ENCODE results near the gene ANKFY1. TPM values are rescaled to one million over a fixed set of nuclear protein-coding genes. Genes with fewer than 3 reads are reported as not detected.
"Not testable (repeated sequence)": the region's sequence is repeated elsewhere in the genome, so short reads cannot be mapped to it uniquely, and the experiment has no call there.

The ANKFY1 gene
- total RNA-seq, 1 experiment from 2014 or later, result 38.6 TPM

GRCh38 chr17:4195306-4195705 is 68.5 kb downstream of the ANKFY1 start:
- H3K27ac ChIP-seq (ENCODE audit: low read length), result no peak overlapping the region
- no peaks in the 10 kb centered on the region for H3K9me3 ChIP-seq (ENCODE audit: control insufficient read depth, insufficient read depth, low read depth, low read length)
- no peak for ATAC-seq
- no peaks in the 10 kb centered on the region for H3K4me1 ChIP-seq (ENCODE audit: control insufficient read depth, insufficient read depth, low read length)
- TF ChIP-seq CTCF (IDR thresholded peaks at IDR 0.05), result no peak
- TF ChIP-seq POLR2AphosphoS5 (IDR thresholded peaks at IDR 0.05; ENCODE audit: low read depth, low read length), result no peak
- no peak for TF ChIP-seq TCF7L2 (IDR thresholded peaks at IDR 0.05; ENCODE audit: low read depth, low read length)
- BruUV-seq (replicated peaks), result no TSS peak
- no peak for DNase-seq (ENCODE audit: low read depth, low spot score)
- H3K4me3 ChIP-seq (ENCODE audit: low read depth in 2 of 2, low read length in 2 of 2), result no peak overlapping the region
- CTCF ChIA-PET, result interaction anchor here (0.6 kb wide), 1 partner anchor 207 kb away, joined by 4 read pairs; no protein-coding TSS in a partner anchor
- intact Hi-C loops (cut with micrococcal nuclease; ENCODE audit: unreplicated experiment) (no loop called here), in situ Hi-C loops (cut with HindIII; ENCODE audit: low pct_unique_long_range_greater_than_20kb, low sequenced_read_pairs) (no loop called here)
- no peaks in the 10 kb centered on the region for H3K27me3 ChIP-seq (ENCODE audit: control insufficient read depth, insufficient read depth, low read length)
- H3K36me3 ChIP-seq (ENCODE audit: control insufficient read depth, insufficient read depth, low read length), result peaks cover 7% of the 10 kb centered on the region; the same call in 1 of the 2 replicates
- POLR2A ChIA-PET, result no interaction called here

- TF ChIP-seq TCF7L2 (IDR thresholded peaks at IDR 0.05; ENCODE audit: low read depth, low read length) (no peak), SIN3A (IDR thresholded peaks at IDR 0.05; ENCODE audit: borderline replicate concordance, insufficient read depth, low read depth, low read length) (no peak), CTCF (IDR thresholded peaks at IDR 0.05) (no peak), POLR2AphosphoS5 (IDR thresholded peaks at IDR 0.05; ENCODE audit: low read depth, low read length) (no peak)
- TF ChIP-seq, protein P1, sequence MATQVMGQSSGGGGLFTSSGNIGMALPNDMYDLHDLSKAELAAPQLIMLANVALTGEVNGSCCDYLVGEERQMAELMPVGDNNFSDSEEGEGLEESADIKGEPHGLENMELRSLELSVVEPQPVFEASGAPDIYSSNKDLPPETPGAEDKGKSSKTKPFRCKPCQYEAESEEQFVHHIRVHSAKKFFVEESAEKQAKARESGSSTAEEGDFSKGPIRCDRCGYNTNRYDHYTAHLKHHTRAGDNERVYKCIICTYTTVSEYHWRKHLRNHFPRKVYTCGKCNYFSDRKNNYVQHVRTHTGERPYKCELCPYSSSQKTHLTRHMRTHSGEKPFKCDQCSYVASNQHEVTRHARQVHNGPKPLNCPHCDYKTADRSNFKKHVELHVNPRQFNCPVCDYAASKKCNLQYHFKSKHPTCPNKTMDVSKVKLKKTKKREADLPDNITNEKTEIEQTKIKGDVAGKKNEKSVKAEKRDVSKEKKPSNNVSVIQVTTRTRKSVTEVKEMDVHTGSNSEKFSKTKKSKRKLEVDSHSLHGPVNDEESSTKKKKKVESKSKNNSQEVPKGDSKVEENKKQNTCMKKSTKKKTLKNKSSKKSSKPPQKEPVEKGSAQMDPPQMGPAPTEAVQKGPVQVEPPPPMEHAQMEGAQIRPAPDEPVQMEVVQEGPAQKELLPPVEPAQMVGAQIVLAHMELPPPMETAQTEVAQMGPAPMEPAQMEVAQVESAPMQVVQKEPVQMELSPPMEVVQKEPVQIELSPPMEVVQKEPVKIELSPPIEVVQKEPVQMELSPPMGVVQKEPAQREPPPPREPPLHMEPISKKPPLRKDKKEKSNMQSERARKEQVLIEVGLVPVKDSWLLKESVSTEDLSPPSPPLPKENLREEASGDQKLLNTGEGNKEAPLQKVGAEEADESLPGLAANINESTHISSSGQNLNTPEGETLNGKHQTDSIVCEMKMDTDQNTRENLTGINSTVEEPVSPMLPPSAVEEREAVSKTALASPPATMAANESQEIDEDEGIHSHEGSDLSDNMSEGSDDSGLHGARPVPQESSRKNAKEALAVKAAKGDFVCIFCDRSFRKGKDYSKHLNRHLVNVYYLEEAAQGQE (IDR thresholded peaks at IDR 0.05; ENCODE audit: insufficient read depth in 1 of 2, low read depth in 2 of 2, low read length in 1 of 2), result no peak
- Histone ChIP-seq H3K27ac (ENCODE audit: low read length) (no peak overlapping the region), H3K27me3 (ENCODE audit: control insufficient read depth, insufficient read depth, low read length) (no peaks in the 10 kb centered on the region), H3K4me1 (ENCODE audit: control insufficient read depth, insufficient read depth, low read length) (no peaks in the 10 kb centered on the region), H3K9me3 (ENCODE audit: control insufficient read depth, insufficient read depth, low read depth, low read length) (no peaks in the 10 kb centered on the region), H3K36me3 (ENCODE audit: control insufficient read depth, insufficient read depth, low read length) (peaks cover 7% of the 10 kb centered on the region; the same call in 1 of the 2 replicates), H3K4me3 (ENCODE audit: low read depth in 2 of 2, low read length in 2 of 2) (no peak overlapping the region)
- ChIA-PET CTCF (no interaction called here), POLR2A (no interaction called here)
- ATAC-seq, result no peak
- no peak for DNase-seq (ENCODE audit: low read depth, low spot score)
- intact Hi-C loops (cut with micrococcal nuclease; ENCODE audit: unreplicated experiment) (no loop called here), in situ Hi-C loops (cut with HindIII; ENCODE audit: low pct_unique_long_range_greater_than_20kb, low sequenced_read_pairs) (no loop called here)
- BruUV-seq (replicated peaks), result no TSS peak
These were observed 69.0 kb downstream of the ANKFY1 start for GRCh38 chr17:4194796-4195195.

- BruUV-seq (replicated peaks); H3K4me1 ChIP-seq (ENCODE audit: control insufficient read depth, insufficient read depth, low read length); intact Hi-C loops (cut with micrococcal nuclease; ENCODE audit: unreplicated experiment); H3K36me3 ChIP-seq (ENCODE audit: control insufficient read depth, insufficient read depth, low read length); H3K27me3 ChIP-seq (ENCODE audit: control insufficient read depth, insufficient read depth, low read length); H3K9me3 ChIP-seq (ENCODE audit: control insufficient read depth, insufficient read depth, low read depth, low read length); ATAC-seq; POLR2A ChIA-PET; H3K27ac ChIP-seq (ENCODE audit: low read length); DNase-seq (ENCODE audit: low read depth, low spot score); in situ Hi-C loops (cut with HindIII; ENCODE audit: low pct_unique_long_range_greater_than_20kb, low sequenced_read_pairs); CTCF ChIA-PET; H3K4me3 ChIP-seq (ENCODE audit: low read depth in 2 of 2, low read length in 2 of 2): not testable (repeated sequence)
These were observed 73.0 kb downstream of the ANKFY1 start for GRCh38 chr17:4190791-4191190.

Measured in Panc1 (cell line).